Effector memory CD4-positive, alpha-beta T cell (primary cell): ENCODE results near the gene TNK2.
"Not testable (repeated sequence)": the region's sequence is repeated elsewhere in the genome, so short reads cannot be mapped to it uniquely, and the experiment has no call there.

Source experiments
- DNase-seq, 3 donors: peaks; one replicate each; pipeline ENCODE4 v3.0.0-alpha.2; 2020
- H3K27ac ChIP-seq: 2 replicates; pipeline ENCODE4 v1.7.0; 2013; ENCODE audit warnings: mild to moderate bottlenecking, low read length, moderate library complexity; ENCODE audit not compliant: insufficient read depth, poor library complexity, severe bottlenecking
- H3K27me3 ChIP-seq: replicated peaks from 2 replicates; pipeline ENCODE4 v1.7.0; 2013; ENCODE audit warnings: mild to moderate bottlenecking, low read length; ENCODE audit not compliant: insufficient read depth, control insufficient read depth, poor library complexity, severe bottlenecking
- H3K36me3 ChIP-seq: 2 replicates; pipeline ENCODE4 v1.7.0; 2013; ENCODE audit warnings: mild to moderate bottlenecking, low read length, moderate library complexity; ENCODE audit not compliant: control insufficient read depth, insufficient read depth
- H3K4me1 ChIP-seq: 2 replicates; pipeline ENCODE4 v1.7.0; 2013; ENCODE audit warnings: low read length, mild to moderate bottlenecking; ENCODE audit not compliant: control insufficient read depth, insufficient read depth, poor library complexity, severe bottlenecking
- H3K4me3 ChIP-seq: 2 replicates; pipeline ENCODE4 v1.7.0; 2013; ENCODE audit warnings: low read length, low read depth, mild to moderate bottlenecking; ENCODE audit not compliant: insufficient read depth, poor library complexity, severe bottlenecking
- H3K9me3 ChIP-seq: 2 replicates; pipeline ENCODE4 v1.7.0; 2013; ENCODE audit warnings: mild to moderate bottlenecking, low read length, moderate library complexity; ENCODE audit not compliant: control insufficient read depth

The TNK2 gene

DNA sequence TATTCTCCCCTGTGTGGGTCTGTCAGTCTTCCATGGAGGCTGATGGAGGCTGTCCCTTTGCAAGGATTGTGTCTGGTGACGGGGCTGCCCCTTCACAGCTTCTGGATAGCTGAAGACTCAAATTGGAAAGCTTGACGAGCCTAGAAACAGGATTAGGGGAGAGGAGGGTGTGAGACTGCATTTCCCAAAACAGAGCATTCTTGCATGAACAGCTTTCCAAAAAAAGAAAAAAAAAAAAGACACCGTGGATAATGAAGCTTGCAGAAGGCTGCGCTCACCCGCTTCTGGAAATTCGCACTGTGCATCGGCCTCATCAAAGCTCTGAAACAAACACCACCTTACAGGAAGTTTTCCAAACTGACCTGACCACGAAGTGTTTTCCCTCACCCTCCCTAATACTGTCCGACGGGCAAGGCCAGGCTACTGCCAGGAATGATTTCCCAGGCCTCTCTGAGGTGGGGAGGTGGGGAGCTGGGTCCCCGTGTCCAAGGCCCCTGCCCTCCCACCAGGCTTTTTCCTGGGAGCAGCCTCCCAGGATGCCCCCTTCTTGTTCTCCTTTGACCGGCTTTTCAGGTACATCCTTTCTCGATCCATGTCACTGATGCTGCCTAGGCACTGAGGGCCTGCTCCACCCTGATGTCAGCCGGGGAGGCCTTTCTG lies 71.7 kb downstream of the TNK2 start:
- Histone ChIP-seq H3K36me3 (no peaks in the 10 kb centered on the region), H3K4me3 (no peak overlapping the region), H3K27me3 (no peaks in the 10 kb centered on the region), H3K9me3 (no peaks in the 10 kb centered on the region), H3K4me1 (no peaks in the 10 kb centered on the region), H3K27ac (no peak overlapping the region)
- no peak for DNase-seq

GRCh38 chr3:195835791-195836190 lies 72.6 kb downstream of the TNK2 start:
- H3K4me3 ChIP-seq = no peak overlapping the region
- no peaks in the 10 kb centered on the region for H3K9me3 ChIP-seq
- no peak for DNase-seq
- no peaks in the 10 kb centered on the region for H3K4me1 ChIP-seq
- no peaks in the 10 kb centered on the region for H3K27me3 ChIP-seq
- no peak overlapping the region for H3K27ac ChIP-seq
- no peaks in the 10 kb centered on the region for H3K36me3 ChIP-seq

GRCh38 chr3:195834675-195835583 lies 73.4 kb downstream of the TNK2 start:
- Histone ChIP-seq H3K4me1 (no peaks in the 10 kb centered on the region), H3K27ac (no peak overlapping the region), H3K27me3 (no peaks in the 10 kb centered on the region), H3K36me3 (no peaks in the 10 kb centered on the region), H3K9me3 (no peaks in the 10 kb centered on the region), H3K4me3 (no peak overlapping the region)
- no peak for DNase-seq

DNA sequence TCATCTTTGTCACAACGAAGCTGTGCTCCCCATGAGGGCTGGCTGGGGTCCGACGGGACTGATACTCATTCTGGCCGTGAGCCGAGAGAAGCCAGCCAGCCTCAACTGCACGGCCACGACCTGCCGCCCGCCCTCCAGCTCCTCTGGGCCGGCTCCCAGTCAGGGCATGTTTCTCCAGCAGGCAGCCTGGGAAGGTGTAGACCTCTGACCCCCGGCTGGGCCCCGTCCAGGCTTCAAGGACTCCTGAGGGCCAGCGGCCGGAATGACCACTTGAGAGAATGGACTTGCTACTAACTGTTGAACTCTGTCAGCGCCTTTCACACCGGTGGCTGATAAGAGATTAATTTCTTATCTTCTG lies 78.5 kb downstream of the TNK2 start:
- no peaks in the 10 kb centered on the region for H3K36me3 ChIP-seq
- DNase-seq = no peak
- no peak overlapping the region for H3K4me3 ChIP-seq
- no peak overlapping the region for H3K27ac ChIP-seq
- no peaks in the 10 kb centered on the region for H3K4me1 ChIP-seq
- H3K27me3 ChIP-seq = no peaks in the 10 kb centered on the region
- no peaks in the 10 kb centered on the region for H3K9me3 ChIP-seq

GRCh38 chr3:195828762-195829161 lies 79.6 kb downstream of the TNK2 start:
- H3K4me3 ChIP-seq = no peak overlapping the region
- no peaks in the 10 kb centered on the region for H3K36me3 ChIP-seq
- H3K9me3 ChIP-seq = no peaks in the 10 kb centered on the region
- no peak for DNase-seq
- no peaks in the 10 kb centered on the region for H3K4me1 ChIP-seq
- no peak overlapping the region for H3K27ac ChIP-seq
- H3K27me3 ChIP-seq = peaks cover 2% of the 10 kb centered on the region

- Histone ChIP-seq H3K27ac (no peak overlapping the region), H3K9me3 (no peaks in the 10 kb centered on the region), H3K36me3 (no peaks in the 10 kb centered on the region), H3K27me3 (peaks cover 3% of the 10 kb centered on the region), H3K4me1 (no peaks in the 10 kb centered on the region), H3K4me3 (no peak overlapping the region)
- no peak for DNase-seq
Measured at GRCh38 chr3:195825857-195826804, 82.2 kb downstream of the TNK2 start.

DNA sequence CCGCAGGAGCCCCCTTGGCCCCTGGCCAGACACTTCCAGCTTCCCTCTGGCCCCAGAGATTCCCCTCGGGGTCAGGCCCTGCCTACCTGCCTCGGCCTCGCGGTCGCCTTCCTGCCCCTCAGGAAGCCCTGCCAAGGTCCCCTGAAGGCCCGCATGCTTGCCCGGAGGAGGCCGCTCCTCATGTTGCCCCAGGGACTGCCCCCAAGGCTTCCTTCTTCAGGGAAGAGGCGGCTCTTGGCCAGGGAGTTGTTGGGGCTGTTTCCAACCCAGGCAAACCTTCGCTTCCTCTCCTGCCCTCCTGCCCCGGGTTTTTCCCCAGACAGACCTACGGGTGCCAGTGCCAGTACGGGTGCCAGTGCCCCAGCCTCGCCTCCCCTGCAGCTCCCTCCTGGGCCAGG lies 83.2 kb downstream of the TNK2 start:
- H3K27me3 ChIP-seq = peaks cover 3% of the 10 kb centered on the region

DNA sequence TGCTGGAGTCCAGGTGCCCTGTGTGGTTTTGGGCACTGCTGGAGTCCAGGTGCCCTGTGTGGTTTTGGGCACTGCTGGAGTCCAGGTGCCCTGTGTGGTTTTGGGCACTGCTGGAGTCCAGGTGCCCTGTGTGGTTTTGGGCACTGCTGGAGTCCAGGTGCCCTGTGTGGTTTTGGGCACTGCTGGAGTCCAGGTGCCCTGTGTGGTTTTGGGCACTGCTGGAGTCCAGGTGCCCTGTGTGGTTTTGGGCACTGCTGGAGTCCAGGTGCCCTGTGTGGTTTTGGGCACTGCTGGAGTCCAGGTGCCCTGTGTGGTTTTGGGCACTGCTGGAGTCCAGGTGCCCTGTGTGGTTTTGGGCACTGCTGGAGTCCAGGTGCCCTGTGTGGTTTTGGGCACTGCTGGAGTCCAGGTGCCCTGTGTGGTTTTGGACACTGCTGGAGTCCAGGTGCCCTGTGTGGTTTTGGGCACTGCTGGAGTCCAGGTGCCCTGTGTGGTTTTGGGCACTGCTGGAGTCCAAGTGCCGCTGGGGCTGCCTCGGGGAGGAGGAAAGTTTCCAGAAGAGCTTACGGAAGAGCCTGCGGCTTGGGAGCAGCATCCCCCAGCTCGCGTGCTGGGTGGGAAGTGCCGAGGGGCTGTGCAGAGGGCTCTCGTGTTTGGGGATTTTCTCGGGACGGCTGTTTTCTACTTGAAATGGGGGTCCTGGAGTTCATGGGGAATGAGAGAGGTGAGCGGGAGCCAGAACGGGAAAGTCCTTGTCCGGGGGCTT lies 83.7 kb downstream of the TNK2 start:
- not testable (repeated sequence) for DNase-seq, H3K27ac ChIP-seq, H3K4me1 ChIP-seq, H3K9me3 ChIP-seq, H3K4me3 ChIP-seq, H3K36me3 ChIP-seq, H3K27me3 ChIP-seq

More for the DNA sequence above, 83.2 kb downstream of the TNK2 start:
- Histone ChIP-seq H3K27ac (no peak overlapping the region), H3K4me1 (no peaks in the 10 kb centered on the region), H3K9me3 (no peaks in the 10 kb centered on the region), H3K4me3 (no peak overlapping the region), H3K36me3 (no peaks in the 10 kb centered on the region)
- no peak for DNase-seq

DNA sequence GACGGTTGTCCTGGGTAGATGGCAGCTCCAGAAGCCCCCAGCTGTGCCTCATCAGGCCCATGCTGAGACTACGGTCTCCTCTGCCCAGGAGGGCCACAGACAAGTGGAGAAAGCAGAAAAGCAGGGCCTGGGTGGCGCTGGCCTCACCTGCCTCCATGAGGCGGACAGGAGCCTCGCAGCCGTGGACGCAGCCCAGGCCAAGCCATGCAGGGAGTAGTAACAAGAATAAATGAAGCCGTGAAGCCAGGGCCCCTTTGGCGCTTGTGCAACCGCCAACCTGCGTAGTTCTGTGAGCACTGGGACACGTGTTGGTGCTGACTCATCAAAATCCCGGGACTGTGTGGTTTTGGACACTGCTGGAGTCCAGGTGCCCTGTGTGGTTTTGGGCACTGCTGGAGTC lies 84.4 kb downstream of the TNK2 start:
- Histone ChIP-seq H3K4me3 (no peak overlapping the region), H3K27me3 (peaks cover 3% of the 10 kb centered on the region), H3K36me3 (no peaks in the 10 kb centered on the region), H3K4me1 (no peaks in the 10 kb centered on the region), H3K9me3 (no peaks in the 10 kb centered on the region), H3K27ac (no peak overlapping the region)
- DNase-seq = no peak
